KBM-7 (cell line): ENCODE results near the gene OR56B4.
"Not testable (repeated sequence)": the region's sequence is repeated elsewhere in the genome, so short reads cannot be mapped to it uniquely, and the experiment has no call there.

Source experiments
- DNase-seq: peaks from one replicate; pipeline ENCODE4 v3.0.0-alpha.2; 2015
- in situ Hi-C: fragments of 300-500 bp; cut with MboI; formaldehyde crosslinking; loops from 2 replicates; pipeline ENCODE4 v1.14.3; 2020; ENCODE audit warnings: low sequenced_read_pairs, low pct_unique_long_range_greater_than_20kb, mixed read lengths

OR56B4 gene

GRCh38 chr11:6135936-6136335 lies 28.5 kb downstream of the OR56B4 start:
- DNase-seq, in situ Hi-C loops: not testable (repeated sequence)

DNA sequence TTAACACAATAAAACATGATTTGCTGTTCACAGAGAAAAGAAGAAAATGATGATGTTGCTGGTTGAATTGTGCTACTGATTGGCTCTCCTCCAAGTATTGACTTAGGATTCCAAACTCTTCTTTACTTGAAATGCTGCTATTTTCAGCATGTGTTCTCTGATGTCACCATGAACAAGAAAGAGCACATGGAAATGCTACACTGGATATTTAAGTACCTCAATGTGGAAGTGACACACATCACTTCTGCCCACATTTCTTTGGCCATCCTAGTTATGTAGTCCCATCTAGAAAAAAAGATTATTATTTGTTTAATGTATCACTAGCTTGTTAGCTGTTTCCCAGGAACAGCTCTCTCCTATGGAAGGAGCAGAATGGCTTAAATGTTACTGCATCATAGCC lies 35.5 kb downstream of the OR56B4 start:
- no peak for DNase-seq
- in situ Hi-C loops, result no loop called here

DNA sequence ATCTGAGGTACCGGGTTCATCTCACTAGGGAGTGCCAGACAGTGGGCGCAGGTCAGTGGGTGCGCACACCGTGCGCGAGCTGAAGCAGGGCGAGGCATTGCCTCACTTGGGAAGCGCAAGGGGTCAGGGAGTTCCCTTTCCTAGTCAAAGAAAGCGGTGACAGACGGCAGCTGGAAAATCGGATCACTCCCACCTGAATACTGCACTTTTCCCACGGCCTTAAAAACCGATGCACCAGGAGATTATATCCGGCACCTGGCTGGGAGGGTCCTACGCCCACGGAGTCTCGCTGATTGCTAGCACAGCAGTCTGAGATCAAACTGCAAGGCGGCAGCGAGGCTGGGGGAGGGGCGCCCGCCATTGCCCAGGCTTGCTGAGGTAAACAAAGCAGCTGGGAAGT lies 36.3 kb downstream of the OR56B4 start:
- DNase-seq, in situ Hi-C loops: not testable (repeated sequence)

GRCh38 chr11:6151117-6151516 lies 43.6 kb downstream of the OR56B4 start:
- in situ Hi-C loops, result no loop called here
- no peak for DNase-seq

DNA sequence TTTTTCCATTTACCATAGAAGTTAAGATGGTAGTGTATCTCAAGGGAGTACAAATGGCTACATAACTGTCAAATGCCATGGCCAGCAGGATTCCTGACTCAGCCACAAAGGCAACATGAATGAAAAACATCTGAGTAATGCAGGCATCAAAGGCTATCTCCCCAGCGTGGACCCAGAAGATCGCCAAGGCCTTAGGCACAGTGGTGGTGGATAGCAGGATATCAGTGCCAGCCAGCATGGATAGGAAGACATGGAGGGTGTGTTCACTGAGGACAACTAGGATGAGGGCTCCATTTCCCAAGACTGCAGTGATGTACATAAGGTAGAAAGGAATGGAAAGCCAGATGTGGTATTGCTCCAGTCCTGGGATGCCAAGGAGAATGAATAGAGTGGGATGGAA lies 44.6 kb downstream of the OR56B4 start:
- DNase-seq, result no peak
- in situ Hi-C loops, result no loop called here

DNA sequence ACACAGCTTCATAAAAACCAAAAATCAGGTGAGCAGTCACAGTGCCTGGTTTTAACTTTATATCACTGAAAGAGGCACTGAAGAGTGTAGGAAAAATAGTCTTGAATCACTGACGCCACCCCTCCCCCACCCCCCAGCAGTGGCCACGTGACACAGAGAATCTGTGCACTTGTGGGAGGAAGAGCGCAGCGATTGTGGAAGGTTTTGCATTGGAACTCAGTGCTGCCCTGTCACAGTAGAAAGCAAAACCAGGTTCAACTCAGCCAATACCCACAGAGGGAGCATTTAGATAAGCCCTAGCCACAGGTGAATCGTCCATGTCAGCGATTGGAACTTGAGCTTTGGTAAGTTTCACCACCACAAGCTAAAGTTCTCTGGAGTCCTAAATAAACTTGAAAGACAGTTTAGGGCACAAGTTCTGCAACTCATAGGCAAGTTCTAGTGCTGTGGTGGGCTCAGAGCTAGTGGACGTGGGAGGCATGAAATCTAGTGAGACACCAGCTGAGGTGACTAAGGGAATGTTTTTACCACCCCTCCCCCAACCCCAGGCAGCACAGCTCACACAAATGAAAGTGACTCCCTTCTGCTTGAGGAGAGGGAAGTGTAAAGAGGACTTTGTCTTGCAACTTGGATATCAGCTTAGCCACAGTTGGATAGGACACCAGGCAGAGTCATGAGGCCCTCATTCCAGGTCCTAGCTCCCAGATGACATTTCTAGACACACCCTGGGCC lies 49.3 kb downstream of the OR56B4 start:
- no peak for DNase-seq
- in situ Hi-C loops, result no loop called here
